GM19099 (cell line): Measurements from ENCODE around the gene TLX2.

Source experiments
- POLR2A ChIP-seq: IDR thresholded peaks from 3 replicates; pipeline ENCODE4 v1.6.1; 2011; ENCODE audit warnings: low read depth; ENCODE audit not compliant: insufficient read length; ENCODE audit errors: extremely low read depth

Gene TLX2

GRCh38 chr2:74514368-74515270 is at the start of gene TLX2:
Gene TLX2, plus strand, starts transcription at chr2:74514450. Its CDS starts 357 bp downstream, at chr2:74514807.
- TF ChIP-seq POLR2A, result no peak

DNA sequence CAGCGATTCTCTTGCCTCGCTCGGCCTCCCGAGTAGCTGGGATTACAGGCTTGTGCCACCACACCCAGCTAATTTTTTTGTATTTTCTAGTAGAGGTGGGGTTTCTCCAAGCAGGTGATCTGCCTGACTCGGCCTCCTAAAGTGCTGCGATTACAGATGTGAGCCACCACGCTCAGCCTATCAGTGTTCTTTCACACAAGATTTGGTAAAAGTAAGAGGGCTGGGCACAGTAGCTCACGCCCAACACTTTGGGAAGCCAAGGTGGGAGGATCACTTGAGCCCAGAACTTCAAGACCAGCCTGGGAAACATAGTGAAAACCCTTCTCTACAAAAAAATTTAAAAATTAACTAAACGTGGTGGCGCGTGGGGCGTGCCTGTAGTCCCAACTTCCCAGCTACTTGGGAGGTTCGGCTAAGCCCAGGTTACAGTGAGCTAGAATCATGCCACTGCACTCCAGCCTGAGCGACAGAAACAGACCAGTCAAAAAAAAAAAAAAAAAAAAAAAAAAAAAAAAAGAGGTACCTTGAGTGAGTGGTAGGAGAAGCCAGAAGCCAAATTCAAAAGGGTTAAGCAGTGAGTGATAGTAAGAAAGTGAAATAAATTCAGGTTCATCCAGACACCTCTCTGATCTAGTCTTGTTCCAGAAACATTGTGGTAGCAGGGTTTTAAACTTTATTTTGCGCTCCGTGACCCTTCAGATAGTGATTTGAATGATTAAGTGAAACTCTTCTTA is 42.8 kb upstream of the TLX2 start:
- no peak for TF ChIP-seq POLR2A

- peak; percentile 91 for TF ChIP-seq POLR2A
These were observed 41.9 kb upstream of the TLX2 start, which contains the start of gene MRPL53 for GRCh38 chr2:74472086-74472944. Gene MRPL53, minus strand, starts transcription at chr2:74472680. Its CDS starts 20 bp downstream, at chr2:74472660.

DNA sequence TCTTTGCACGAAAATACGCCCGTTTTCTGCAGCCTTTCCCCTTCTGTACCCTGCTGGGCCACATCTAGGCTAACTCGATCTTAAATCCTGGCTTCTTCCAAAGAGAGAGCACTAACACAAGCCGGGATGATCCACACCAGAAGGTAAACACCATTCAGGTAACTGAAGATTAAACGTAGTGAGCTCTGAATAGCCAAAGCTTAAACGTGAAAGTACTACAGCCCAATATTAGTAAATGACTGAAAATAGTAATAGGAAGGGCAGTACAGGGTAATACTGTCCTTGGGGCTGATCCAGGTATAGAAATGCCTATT is 41.3 kb upstream of the TLX2 start:
- no peak for TF ChIP-seq POLR2A

DNA sequence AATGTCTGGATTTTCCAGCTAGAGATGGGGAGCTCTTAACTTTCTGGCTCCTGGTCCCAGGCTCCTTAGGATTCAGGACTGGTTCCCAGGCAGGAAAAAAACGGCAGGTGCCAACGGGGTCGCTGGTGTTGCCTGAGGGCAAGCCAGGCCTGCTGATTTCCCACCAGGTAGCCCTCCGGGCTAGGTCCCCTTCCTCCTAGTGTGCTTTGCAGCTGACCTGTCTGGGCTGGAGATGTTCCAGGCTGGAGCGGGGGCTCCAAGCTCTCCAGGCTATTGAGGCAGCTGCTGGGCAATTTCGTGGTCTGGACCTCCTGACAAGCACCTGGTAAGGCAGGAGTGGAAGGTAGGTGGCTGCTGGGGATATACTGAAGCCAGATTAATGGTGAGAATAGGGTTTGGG is 39.8 kb upstream of the TLX2 start:
- TF ChIP-seq POLR2A, result no peak

GRCh38 chr2:74474899-74475298 is 39.4 kb upstream of the TLX2 start:
- no peak for TF ChIP-seq POLR2A

GRCh38 chr2:74481431-74481830 is 32.8 kb upstream of the TLX2 start:
- TF ChIP-seq POLR2A, result no peak

- TF ChIP-seq POLR2A, result no peak
These were observed 32.1 kb upstream of the TLX2 start for GRCh38 chr2:74481961-74482800.

GRCh38 chr2:74482801-74483674 is 31.2 kb upstream of the TLX2 start, which contains the start of the genes CCDC142 and TTC31:
Gene CCDC142, minus strand, starts transcription at chr2:74482998. Its CDS starts 161 bp downstream, at chr2:74482837.
Gene TTC31, plus strand, starts transcription at chr2:74483081. Its CDS starts 15 bp downstream, at chr2:74483096.
- TF ChIP-seq POLR2A, result peak; percentile 80

DNA sequence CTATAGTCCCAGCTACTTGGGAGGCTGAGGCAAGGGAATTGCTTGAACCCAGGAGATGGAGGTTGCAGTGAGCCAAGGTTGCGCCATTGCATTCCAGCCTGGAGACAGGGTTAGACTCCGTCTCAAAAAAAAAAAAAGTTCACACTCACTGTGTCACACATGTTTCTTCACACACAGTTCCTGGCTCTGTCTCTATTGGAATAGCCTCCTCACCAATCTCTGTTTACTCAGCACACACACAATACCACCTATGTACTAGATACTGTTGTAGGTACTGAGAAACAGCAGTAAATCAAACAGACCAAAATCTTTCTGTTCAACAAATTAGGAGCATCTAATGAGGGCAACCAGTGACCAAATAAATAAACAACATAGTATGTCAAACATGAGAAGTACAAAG is 28.1 kb upstream of the TLX2 start:
- no peak for TF ChIP-seq POLR2A

- TF ChIP-seq POLR2A, result no peak
These were observed 25.4 kb upstream of the TLX2 start for GRCh38 chr2:74488643-74489481.

DNA sequence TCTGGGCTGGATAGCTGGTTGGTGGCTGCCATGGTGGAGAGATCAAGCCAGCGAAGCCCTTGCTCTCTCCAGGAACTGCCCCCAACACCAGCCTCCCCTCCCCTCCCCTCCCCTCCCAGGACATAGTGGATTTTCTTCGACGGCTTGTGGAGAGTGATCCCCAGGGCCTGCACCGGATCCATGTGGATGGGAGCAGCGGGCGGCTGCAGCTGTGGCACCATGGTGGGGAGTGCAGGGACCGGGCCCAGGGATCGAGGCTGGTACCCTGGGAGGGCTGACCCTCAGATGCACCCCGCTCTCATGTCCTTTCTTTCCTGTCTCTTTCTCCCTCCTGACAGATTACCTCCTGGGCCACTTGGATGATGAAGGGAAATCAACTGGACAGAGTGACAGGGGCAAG is 24.3 kb upstream of the TLX2 start:
- no peak for TF ChIP-seq POLR2A

DNA sequence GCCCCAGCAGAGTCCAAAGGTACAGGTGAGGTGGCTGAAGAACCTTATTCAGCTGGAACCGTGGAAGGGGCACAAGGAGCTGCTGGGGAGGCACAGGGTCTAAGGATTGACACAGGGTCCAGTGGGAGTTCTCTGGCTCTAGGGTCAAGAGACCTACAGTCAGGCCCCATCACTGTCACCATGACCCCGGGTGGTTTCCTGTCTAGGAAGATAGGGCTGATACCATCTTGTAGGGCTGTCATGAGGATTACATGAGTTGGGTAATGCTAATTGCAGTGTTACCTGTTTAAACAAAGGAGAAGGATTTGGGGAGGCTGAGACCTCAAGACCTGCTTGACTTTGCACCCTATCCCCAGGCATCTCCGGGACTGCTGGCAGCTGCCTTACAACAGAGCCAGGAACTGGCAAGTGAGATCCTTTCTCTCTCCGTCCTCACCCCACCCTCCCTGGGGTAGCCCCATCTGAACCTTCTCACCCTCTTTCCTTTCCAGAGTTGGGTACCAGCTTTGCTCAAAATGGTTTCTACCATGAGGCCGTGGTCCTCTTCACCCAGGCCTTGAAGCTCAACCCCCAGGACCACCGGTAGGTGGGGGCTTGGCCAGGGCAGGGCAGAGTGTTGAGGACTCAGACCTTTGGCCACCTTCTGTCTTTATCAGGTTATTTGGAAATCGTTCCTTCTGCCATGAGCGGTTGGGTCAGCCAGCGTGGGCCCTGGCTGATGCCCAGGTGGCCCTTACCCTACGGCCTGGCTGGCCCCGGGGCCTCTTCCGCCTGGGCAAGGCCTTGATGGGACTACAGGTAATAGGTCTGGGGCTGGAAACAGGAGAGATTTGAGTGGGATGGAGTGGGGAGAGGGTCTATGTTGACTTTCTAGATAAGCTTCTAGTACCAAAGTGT is 22.4 kb upstream of the TLX2 start:
- no peak for TF ChIP-seq POLR2A
